GM10248 (cell line): ENCODE data around the gene ETFB.

ENCODE experiments used
- CTCF ChIA-PET: fragments of 300-600 bp; sonication (Branson Sonifier 250); formaldehyde crosslinking; extraction: SDS; loops from one replicate; lab custom pipeline; 2021; ENCODE audit warnings: antibody characterized with exemption; lab: Yijun Ruan, JAX
- POLR2A ChIA-PET: fragments of 350-650 bp; sonication (Branson Sonifier 250); formaldehyde crosslinking; extraction: SDS; loops from one replicate; lab custom pipeline; 2020; ENCODE audit warnings: antibody characterized with exemption; lab: Yijun Ruan, JAX
- DNase-seq: peaks from one replicate; pipeline ENCODE4 v3.0.0; 2012; ENCODE audit errors: extremely low spot score
- TF ChIP-seq, protein P1 (sequence below): IDR thresholded peaks from 2 replicates; pipeline ENCODE4 v1.5.1; 2012; ENCODE audit warnings: mild to moderate bottlenecking, low read depth; ENCODE audit errors: extremely low read depth, missing control alignments, control extremely low read depth

ETFB gene

DNA sequence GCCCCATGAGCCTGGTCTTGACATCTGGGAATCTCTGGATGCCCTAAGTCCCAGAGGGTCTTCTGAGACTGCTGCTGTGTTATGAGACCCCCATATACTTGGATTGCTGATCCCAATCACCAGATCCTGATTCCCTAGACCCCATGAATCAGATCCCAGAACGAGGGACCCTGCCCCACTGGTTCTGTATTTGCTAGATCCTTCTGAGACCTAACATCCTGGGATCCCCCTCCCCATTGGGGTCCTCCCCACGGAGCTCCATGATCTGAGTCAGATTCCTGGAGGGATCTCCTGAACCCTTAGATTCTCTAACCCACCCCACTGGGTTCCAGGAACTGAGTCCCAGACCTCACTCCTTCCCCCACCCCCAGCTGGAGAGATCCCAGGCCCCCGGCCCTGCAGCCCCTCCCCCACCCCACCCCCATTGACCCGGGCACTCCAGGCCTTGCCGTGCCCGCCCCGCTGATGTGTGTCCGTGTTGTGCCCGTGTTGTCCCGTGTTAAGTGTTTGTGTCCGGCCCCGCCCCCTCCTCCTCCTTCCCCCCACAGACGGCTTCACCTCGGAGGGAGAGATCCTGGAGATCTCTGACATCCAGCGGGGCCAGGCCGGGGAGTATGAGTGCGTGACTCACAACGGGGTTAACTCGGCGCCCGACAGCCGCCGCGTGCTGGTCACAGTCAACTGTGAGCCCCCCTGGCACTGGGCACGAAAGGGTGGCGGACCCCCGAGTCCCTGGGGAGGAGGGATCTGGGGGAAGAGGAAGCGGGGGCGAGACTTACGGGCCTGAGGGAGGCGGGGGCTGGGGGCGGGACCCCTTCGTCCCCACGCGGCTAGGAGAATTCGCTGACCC is 39.7 kb downstream of the ETFB start:
- no peak for DNase-seq
- POLR2A ChIA-PET = no interaction called here
- CTCF ChIA-PET = no interaction called here
- TF ChIP-seq, protein P1, sequence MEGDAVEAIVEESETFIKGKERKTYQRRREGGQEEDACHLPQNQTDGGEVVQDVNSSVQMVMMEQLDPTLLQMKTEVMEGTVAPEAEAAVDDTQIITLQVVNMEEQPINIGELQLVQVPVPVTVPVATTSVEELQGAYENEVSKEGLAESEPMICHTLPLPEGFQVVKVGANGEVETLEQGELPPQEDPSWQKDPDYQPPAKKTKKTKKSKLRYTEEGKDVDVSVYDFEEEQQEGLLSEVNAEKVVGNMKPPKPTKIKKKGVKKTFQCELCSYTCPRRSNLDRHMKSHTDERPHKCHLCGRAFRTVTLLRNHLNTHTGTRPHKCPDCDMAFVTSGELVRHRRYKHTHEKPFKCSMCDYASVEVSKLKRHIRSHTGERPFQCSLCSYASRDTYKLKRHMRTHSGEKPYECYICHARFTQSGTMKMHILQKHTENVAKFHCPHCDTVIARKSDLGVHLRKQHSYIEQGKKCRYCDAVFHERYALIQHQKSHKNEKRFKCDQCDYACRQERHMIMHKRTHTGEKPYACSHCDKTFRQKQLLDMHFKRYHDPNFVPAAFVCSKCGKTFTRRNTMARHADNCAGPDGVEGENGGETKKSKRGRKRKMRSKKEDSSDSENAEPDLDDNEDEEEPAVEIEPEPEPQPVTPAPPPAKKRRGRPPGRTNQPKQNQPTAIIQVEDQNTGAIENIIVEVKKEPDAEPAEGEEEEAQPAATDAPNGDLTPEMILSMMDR = no peak

- DNase-seq = no peak
- ChIA-PET CTCF (no interaction called here), POLR2A (no interaction called here)
- TF ChIP-seq, protein P1 = no peak
Observed at GRCh38 chr19:51325161-51325976, 40.8 kb downstream of the ETFB start.

DNA sequence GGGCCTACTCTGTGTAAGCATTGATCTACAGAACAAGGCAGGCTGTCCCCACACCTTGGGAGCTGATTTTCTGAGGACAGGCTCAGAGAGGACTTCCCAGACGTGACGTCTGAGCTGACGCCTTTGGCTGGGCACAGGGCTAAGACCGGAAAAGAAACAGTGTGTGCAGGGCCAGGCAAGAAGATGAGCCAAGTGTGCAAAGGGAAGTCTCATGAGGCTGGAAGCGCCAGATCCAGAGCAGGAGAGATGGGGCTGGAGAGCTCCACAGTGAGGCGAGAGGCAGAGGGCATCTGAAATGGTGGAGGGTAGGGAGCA is 42.1 kb downstream of the ETFB start:
- ChIA-PET POLR2A (no interaction called here), CTCF (no interaction called here)
- TF ChIP-seq, protein P1 = no peak

GRCh38 chr19:51323481-51324166 is 42.6 kb downstream of the ETFB start:
- TF ChIP-seq, protein P1 = no peak
- DNase-seq = no peak
- ChIA-PET CTCF (no interaction called here), POLR2A (no interaction called here)

More for the DNA sequence above, 42.1 kb downstream of the ETFB start:
- DNase-seq = no peak

DNA sequence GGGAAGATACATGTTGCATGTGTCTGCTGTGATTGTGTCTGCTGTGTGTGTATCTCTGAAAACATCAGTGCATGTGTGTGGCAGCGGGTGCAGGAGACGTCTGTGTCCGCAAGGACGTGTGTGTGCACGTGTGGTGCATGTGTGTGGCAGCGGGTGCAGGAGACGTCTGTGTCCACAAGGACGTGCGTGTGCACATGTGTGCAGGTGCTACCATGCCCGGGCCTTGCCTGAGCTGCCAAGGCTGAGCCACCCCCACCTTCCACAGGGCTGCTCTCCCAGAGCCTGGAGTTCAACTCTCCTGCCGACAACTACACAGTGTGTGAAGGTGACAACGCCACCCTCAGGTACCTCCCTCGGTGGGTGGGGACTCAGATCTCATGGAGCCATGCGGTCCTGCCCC is 44.4 kb downstream of the ETFB start:
- DNase-seq = no peak
- ChIA-PET CTCF (no interaction called here), POLR2A (no interaction called here)
- TF ChIP-seq, protein P1 = no peak

DNA sequence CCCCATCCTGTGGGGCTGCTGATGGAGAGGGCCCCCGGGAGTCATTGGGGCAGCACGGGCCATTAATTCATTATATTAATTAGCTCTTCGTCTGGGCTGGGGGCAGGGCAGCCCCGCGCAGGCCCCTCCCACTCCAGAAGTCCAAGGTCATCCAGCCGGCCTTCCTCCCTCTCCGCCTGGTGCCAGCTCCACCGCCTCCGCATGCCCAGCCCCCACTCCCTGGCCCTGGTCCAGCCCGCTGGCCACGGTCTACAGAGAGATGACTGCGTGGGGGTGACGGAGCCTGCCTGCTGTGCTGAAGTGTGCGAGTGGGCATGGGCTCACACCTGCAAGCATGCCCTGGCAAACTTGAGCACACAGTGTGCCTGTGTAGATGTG is 45.9 kb downstream of the ETFB start:
- DNase-seq = no peak
- ChIA-PET CTCF (no interaction called here), POLR2A (no interaction called here)
- TF ChIP-seq, protein P1 = no peak
